PFSK-1 (cell line): Measurements from ENCODE around the gene SLC44A3.

ENCODE experiments used
- FOXP2 ChIP-seq: optimal IDR thresholded peaks from 2 replicates; pipeline ENCODE3; 2011; ENCODE audit warnings: borderline replicate concordance, control low read depth, inconsistent platforms; ENCODE audit not compliant: insufficient read depth; ENCODE audit errors: extremely low read length, extremely low read depth
- POLR2AphosphoS5 ChIP-seq: IDR thresholded peaks from 2 replicates; pipeline ENCODE4 v1.6.1; 2012; ENCODE audit warnings: low read depth, mild to moderate bottlenecking, control low read depth, low read length, moderate library complexity
- REST ChIP-seq, 2 experiments: IDR thresholded peaks; 2 replicates each; pipeline versions ENCODE4 v1.6.1 to v1.8.0; 2011 to 2012; ENCODE audit warnings: low read depth in 2 of 2, low read length in 2 of 2, control low read depth in 1 of 2, inconsistent platforms in 1 of 2, mild to moderate bottlenecking in 1 of 2, moderate library complexity in 1 of 2; ENCODE audit not compliant: insufficient read depth in 1 of 2
- SIN3A ChIP-seq: IDR thresholded peaks from 2 replicates; pipeline ENCODE4 v1.6.1; 2012; ENCODE audit warnings: mild to moderate bottlenecking, low read length, moderate library complexity, borderline replicate concordance; ENCODE audit not compliant: insufficient read depth
- TAF1 ChIP-seq: IDR thresholded peaks from 2 replicates; pipeline ENCODE4 v1.6.1; 2012; ENCODE audit warnings: low read length, control low read depth, borderline replicate concordance; ENCODE audit not compliant: insufficient read depth

GRCh38 chr1:94903280-94904009, 83.3 kb downstream of the SLC44A3 start:
- TF ChIP-seq SIN3A (no peak), POLR2AphosphoS5 (no peak), TAF1 (no peak), FOXP2 (no peak), REST (IDR thresholded peaks at IDR 0.05; ENCODE audit: insufficient read depth in 1 of 2, low read depth in 2 of 2, low read length in 2 of 2) (no peak)
